HL-60 (cell line): ENCODE data around the gene TRAIP.

Source experiments
- DNase-seq, 2 experiments: peaks; one replicate each; pipeline ENCODE4 v3.0.0-alpha.2; 2010 to 2020; ENCODE audit warnings: low read depth in 1 of 2, low spot score in 1 of 2
- H3K27ac ChIP-seq: fragments of 250-450 bp; sonication (Bioruptor Pico); replicated peaks from 2 replicates; pipeline ENCODE4 v1.5.1; 2020; ENCODE audit warnings: mild to moderate bottlenecking, moderate library complexity
- H3K27me3 ChIP-seq: fragments of 250-450 bp; sonication (Bioruptor Pico); 2 replicates; pipeline ENCODE4 v1.5.1; 2021; ENCODE audit warnings: mild to moderate bottlenecking, moderate library complexity; ENCODE audit not compliant: insufficient read depth, poor library complexity, severe bottlenecking
- H3K4me3 ChIP-seq: replicated peaks from 2 replicates; pipeline ENCODE4 v1.5.1; 2011; ENCODE audit warnings: mild to moderate bottlenecking, control low read depth, low read length; ENCODE audit not compliant: insufficient read depth
- CTCF ChIP-seq: IDR thresholded peaks from one replicate; pipeline ENCODE4 v1.5.1; 2011; ENCODE audit warnings: low read length, control low read depth, inconsistent platforms; ENCODE audit not compliant: insufficient read depth
- GABPA ChIP-seq: IDR thresholded peaks from 2 replicates; pipeline ENCODE4 v1.6.1; 2012; ENCODE audit warnings: low read depth
- POLR2AphosphoS5 ChIP-seq: IDR thresholded peaks from 2 replicates; pipeline ENCODE4 v1.6.1; 2012; ENCODE audit warnings: low read depth
- REST ChIP-seq: IDR thresholded peaks from 2 replicates; pipeline ENCODE4 v1.6.1; 2012; ENCODE audit warnings: low read depth; ENCODE audit not compliant: insufficient replicate concordance
- SPI1 ChIP-seq: IDR thresholded peaks from 2 replicates; pipeline ENCODE4 v1.6.1; 2012; ENCODE audit warnings: low read depth, mild to moderate bottlenecking, borderline replicate concordance

The TRAIP gene

DNA sequence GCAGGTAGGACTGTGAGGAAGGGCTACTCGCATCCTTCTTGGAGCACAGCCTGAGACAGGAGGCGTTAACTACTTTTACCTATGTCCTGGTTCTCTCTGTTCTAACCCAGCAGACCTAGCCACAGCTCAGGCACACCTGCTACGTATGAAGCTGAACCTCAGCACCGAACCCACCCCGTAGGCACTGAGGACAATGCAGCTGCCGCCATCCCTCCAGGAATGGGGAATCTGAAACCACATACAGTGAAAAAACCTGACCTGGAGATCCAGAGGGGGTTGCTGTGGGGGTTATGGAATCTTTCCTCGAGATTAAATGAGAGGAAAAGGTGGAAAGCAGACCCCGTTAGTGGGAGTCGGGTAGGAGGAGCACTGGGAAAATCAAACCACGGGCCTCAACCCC, 32.9 kb upstream of the TRAIP start:
- H3K4me3 ChIP-seq, result no peak overlapping the region
- TF ChIP-seq REST (no peak), GABPA (no peak), POLR2AphosphoS5 (no peak), SPI1 (no peak), CTCF (no peak)

DNA sequence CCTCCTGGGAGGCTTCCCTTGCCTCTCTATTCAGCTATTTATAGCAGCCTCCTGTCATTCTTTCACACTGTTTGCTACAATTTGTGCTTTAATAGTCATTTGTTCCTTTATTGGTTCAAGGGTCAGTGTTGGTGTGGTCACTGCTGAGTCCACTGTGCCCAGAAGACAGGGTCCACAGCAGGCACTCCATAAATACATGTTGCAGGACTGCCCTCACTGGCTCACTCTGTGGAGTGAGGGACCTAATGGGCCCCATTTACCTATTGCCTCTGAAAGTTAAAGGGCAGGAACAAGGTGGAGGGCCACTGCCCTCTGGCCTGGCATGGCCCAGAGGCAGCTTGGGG, 30.5 kb upstream of the TRAIP start:
- no peak overlapping the region for H3K4me3 ChIP-seq
- no peak for DNase-seq
- H3K27ac ChIP-seq, result no peak overlapping the region
- no peaks in the 10 kb centered on the region for H3K27me3 ChIP-seq
- no peak for TF ChIP-seq CTCF
- no peak for TF ChIP-seq SPI1
- no peak for TF ChIP-seq GABPA
- no peak for TF ChIP-seq REST

More for the DNA sequence above, 32.9 kb upstream of the TRAIP start:
- no peaks in the 10 kb centered on the region for H3K27me3 ChIP-seq
- no peak overlapping the region for H3K27ac ChIP-seq
- DNase-seq, result no peak

DNA sequence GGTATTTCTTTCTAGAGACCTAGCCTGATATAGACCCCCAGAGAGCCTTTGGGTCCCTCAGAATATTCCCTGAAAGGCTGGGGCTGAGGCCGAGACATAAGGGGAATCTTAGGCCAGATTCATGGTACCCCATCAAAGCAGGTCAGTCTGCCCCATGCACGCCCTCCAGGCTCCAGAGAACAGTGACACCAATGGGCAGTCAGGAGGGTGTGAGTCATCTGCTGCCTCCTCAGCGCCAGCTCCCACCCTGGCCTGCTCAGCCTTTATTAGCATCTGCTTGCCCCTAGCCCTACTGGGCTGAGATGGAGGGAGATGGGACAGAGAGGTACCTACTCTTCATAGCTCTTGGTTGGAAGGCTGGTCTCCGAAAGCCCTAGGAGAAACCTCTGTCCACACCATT, 27.6 kb upstream of the TRAIP start:
- DNase-seq, result no peak
- Histone ChIP-seq H3K4me3 (no peak overlapping the region), H3K27ac (no peak overlapping the region), H3K27me3 (no peaks in the 10 kb centered on the region)
- TF ChIP-seq GABPA, result no peak
- TF ChIP-seq REST, result no peak
- TF ChIP-seq SPI1, result no peak
- no peak for TF ChIP-seq POLR2AphosphoS5
- TF ChIP-seq CTCF, result no peak
